ENCODE results near the gene RBM38. TPM values are rescaled to one million over a fixed set of nuclear protein-coding genes. Genes with fewer than 3 reads are reported as not detected.

The RBM38 gene
- total and polyA plus RNA-seq, 2 of the 13 experiments (the other 11 are each of a cell fraction or from before 2014, with no cell fraction given): 24.2 to 34.2 TPM

GRCh38 chr20:57435498-57436222, 44.5 kb downstream of the RBM38 start (continued):
- TF ChIP-seq ZBTB4 (CRISPR knock-in tag; IDR thresholded peaks at IDR 0.05; ENCODE audit: borderline replicate concordance) (peak; percentile 27; the same call in 1 of the 2 replicates), KDM3A (CRISPR knock-in tag; IDR thresholded peaks at IDR 0.05; ENCODE audit: low read depth) (no peak), MXI1 (IDR thresholded peaks at IDR 0.05; ENCODE audit: borderline replicate concordance, low read depth, low read length) (peak; percentile 61; the same call in 1 of the 3 replicates), MYPOP (CRISPR knock-in tag; IDR thresholded peaks at IDR 0.05) (peak; percentile 67; the same call in 1 of the 2 replicates), THYN1 (CRISPR knock-in tag; IDR thresholded peaks at IDR 0.05; ENCODE audit: borderline replicate concordance, low read depth) (no peak), HNF1A (IDR thresholded peaks at IDR 0.05; ENCODE audit: low read depth) (no peak), HNF1A (CRISPR knock-in tag; IDR thresholded peaks at IDR 0.05; ENCODE audit: borderline replicate concordance) (peak; percentile 64; the same call in 1 of the 2 replicates), ZNF512 (CRISPR knock-in tag; IDR thresholded peaks at IDR 0.05) (no peak), DRAP1 (CRISPR knock-in tag; IDR thresholded peaks at IDR 0.05) (no peak), ZSCAN31 (CRISPR knock-in tag; IDR thresholded peaks at IDR 0.05; ENCODE audit: low read depth) (no peak), EEA1 (CRISPR knock-in tag; IDR thresholded peaks at IDR 0.05; ENCODE audit: borderline replicate concordance) (no peak), ZFP36L1 (CRISPR knock-in tag; IDR thresholded peaks at IDR 0.05) (no peak), ZNF256 (CRISPR knock-in tag; conservative IDR thresholded peaks at IDR 0.05) (0 out of 2 replicates have a peak, but pooled peaks have one; percentile 33), ZBTB10 (CRISPR knock-in tag; IDR thresholded peaks at IDR 0.05; ENCODE audit: borderline replicate concordance) (peak; percentile 47; the same call in 1 of the 2 replicates)
